ENCODE data around the gene UBE2J1.

UBE2J1 gene

GRCh38 chr6:89368107-89368506, 15.6 kb upstream of the UBE2J1 start:
- DNase-seq (ENCODE audit: insufficient read length, low spot score) (no peak), FAIRE-seq (no peak)

GRCh38 chr6:89364586-89364985, 12.1 kb upstream of the UBE2J1 start:
- no peak for DNase-seq (ENCODE audit: insufficient read length, low spot score)
- FAIRE-seq: no peak

- no peak for DNase-seq (ENCODE audit: insufficient read length, low spot score)
- no peak for FAIRE-seq
Observed at GRCh38 chr6:89361171-89361570, 8.6 kb upstream of the UBE2J1 start.

GRCh38 chr6:89360415-89360999, 8.0 kb upstream of the UBE2J1 start:
- FAIRE-seq: no peak
- no peak for DNase-seq (ENCODE audit: insufficient read length, low spot score)

- DNase-seq (ENCODE audit: insufficient read length, low spot score) (no peak), FAIRE-seq (no peak)
Observed at GRCh38 chr6:89359561-89359960, 7.0 kb upstream of the UBE2J1 start.

GRCh38 chr6:89357390-89357789, 4.9 kb upstream of the UBE2J1 start:
- FAIRE-seq (no peak), DNase-seq (ENCODE audit: insufficient read length, low spot score) (no peak)

- DNase-seq (ENCODE audit: insufficient read length, low spot score) (no peak), FAIRE-seq (no peak)
Observed at GRCh38 chr6:89356642-89357170, 4.2 kb upstream of the UBE2J1 start.

GRCh38 chr6:89355511-89356194, 3.1 kb upstream of the UBE2J1 start:
- DNase-seq (ENCODE audit: insufficient read length, low spot score): no peak
- no peak for FAIRE-seq

GRCh38 chr6:89353702-89354392, 1.3 kb upstream of the UBE2J1 start:
- FAIRE-seq: no peak
- DNase-seq (ENCODE audit: insufficient read length, low spot score): no peak

- FAIRE-seq (no peak), DNase-seq (ENCODE audit: insufficient read length, low spot score) (no peak)
Observed at GRCh38 chr6:89353118-89353556, 615 bp upstream of the UBE2J1 start.

GRCh38 chr6:89351671-89352277, 748 bp downstream of the UBE2J1 start:
- DNase-seq (ENCODE audit: insufficient read length, low spot score) (no peak), FAIRE-seq (no peak)

GRCh38 chr6:89350281-89350966, 2.1 kb downstream of the UBE2J1 start:
- DNase-seq (ENCODE audit: insufficient read length, low spot score) (no peak), FAIRE-seq (no peak)

- FAIRE-seq (no peak), DNase-seq (ENCODE audit: insufficient read length, low spot score) (no peak)
Observed at GRCh38 chr6:89348372-89348771, 4.2 kb downstream of the UBE2J1 start.

GRCh38 chr6:89347825-89348224, 4.7 kb downstream of the UBE2J1 start:
- no peak for DNase-seq (ENCODE audit: insufficient read length, low spot score)

GRCh38 chr6:89346433-89346832, 6.1 kb downstream of the UBE2J1 start:
- FAIRE-seq (no peak), DNase-seq (ENCODE audit: insufficient read length, low spot score) (no peak)

More at GRCh38 chr6:89347825-89348224, 4.7 kb downstream of the UBE2J1 start:
- FAIRE-seq: no peak

GRCh38 chr6:89339565-89339964, 13.0 kb downstream of the UBE2J1 start:
- FAIRE-seq (no peak), DNase-seq (ENCODE audit: insufficient read length, low spot score) (no peak)

GRCh38 chr6:89335164-89335563, 17.4 kb downstream of the UBE2J1 start:
- no peak for DNase-seq (ENCODE audit: insufficient read length, low spot score)
- FAIRE-seq: no peak

- FAIRE-seq: no peak
Observed at GRCh38 chr6:89330910-89331309, 21.6 kb downstream of the UBE2J1 start.

GRCh38 chr6:89328976-89329375, 23.5 kb downstream of the UBE2J1 start:
- DNase-seq (ENCODE audit: insufficient read length, low spot score): no peak
- FAIRE-seq: no peak

More at GRCh38 chr6:89330910-89331309, 21.6 kb downstream of the UBE2J1 start:
- no peak for DNase-seq (ENCODE audit: insufficient read length, low spot score)

- FAIRE-seq (no peak), DNase-seq (ENCODE audit: insufficient read length, low spot score) (no peak)
Observed at GRCh38 chr6:89324304-89324703, 28.2 kb downstream of the UBE2J1 start.

- DNase-seq (ENCODE audit: insufficient read length, low spot score): no peak
- no peak for FAIRE-seq
Observed at GRCh38 chr6:89323511-89323971, 29.0 kb downstream of the UBE2J1 start.

Data from HTR-8/SVneo (cell line).